NCI-H2196 treated with DMSO at 0.1 percent for 48 hours (cell line): ENCODE measurements around the gene EYA3.

Experiments
- DNase-seq: peaks from one replicate; lab custom pipeline; 2025; ENCODE audit not compliant: unreplicated experiment; lab: John Stamatoyannopoulos, UW

The EYA3 gene

DNA sequence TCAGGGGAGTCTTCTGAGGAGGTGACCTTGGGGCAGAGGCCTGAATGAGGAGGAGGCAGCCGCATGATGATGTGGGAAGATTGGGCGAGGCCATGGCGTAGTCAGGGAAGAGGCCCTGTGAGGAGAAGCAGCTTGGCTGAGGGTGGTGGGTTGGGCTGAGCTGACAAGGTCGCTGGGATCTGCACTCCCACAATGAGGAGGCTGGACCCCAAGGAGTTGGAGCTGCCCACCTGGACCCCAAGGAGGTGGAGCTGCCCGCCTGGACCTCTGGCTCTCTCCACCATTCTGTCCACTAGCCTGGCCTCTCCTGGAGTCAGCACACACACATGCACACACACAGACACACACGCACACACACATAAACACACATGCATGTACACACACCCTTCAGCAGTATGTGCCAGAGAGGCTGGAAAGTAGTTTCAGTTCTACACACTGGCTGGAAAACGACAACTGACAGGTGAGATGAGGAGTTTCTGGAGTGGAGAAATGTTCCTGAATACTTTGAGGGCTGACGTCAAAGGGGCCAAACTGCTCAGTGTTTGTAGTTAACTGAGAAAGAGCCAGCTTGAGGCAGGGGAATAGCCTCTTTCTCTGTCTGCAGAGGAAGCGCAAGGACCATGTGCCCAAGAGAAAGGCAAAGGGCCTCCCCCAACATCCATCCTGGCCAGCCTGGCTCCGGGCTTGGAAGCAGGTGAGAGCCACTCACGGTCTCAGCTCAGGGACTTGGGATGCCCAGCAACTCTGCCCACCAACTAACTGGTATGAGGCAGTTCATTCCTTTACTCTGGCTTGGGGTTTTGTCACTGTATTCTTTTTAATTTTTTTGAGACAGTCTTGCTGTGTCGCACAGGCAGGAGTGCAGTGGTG lies 146.5 kb downstream of the EYA3 start:
- DNase-seq = no peak

DNA sequence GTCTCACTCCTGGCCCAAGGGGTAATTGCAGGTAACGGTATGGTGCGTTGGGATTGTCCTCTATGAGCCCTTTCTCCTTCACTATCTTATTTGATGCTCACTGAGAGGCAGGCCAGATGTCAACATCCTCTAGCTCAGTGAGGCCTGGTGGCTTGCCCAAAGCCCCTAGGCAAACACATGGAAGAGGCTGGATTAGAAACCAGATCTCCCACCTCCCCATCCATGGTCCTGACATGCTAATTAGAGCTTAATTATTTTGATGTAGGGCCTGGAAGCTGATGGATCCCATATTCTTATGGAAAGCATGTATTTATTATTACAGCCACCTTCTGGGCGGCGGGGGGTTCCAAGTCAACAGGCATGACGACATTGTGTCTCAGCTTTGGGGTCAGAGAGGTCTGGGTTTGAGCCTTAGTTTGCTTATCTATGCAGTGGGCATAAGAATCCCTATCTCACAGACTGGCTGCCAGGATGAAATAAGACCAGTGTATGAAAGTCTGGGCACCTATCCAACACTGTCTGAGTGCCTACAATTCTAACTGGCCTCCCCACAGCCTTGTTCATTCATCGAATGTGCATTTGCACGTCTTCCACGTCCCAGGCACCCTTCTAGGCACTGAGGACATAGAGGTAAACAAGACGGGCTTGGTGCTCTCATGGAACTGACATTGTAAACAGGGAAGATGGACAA lies 147.4 kb downstream of the EYA3 start:
- peak; percentile 6 for DNase-seq

DNA sequence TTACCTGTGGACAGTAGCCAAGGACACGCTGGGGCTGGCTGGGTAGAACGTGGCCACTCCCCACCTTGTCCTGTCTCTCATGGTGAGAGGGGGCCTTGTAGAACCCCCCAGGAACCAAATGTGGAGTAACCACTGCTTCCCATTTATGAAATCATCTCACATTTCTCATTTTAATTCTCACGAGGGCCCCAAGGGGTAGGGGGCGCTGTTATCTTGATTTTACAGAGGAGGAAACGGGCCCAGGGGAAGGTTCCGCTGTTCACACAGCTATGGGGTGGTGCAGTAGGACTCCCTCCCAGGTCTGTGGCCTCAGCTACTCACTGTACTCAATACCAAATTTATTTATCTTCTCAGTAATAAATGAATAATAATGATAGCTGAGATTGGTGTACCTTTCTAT lies 148.1 kb downstream of the EYA3 start:
- no peak for DNase-seq

DNA sequence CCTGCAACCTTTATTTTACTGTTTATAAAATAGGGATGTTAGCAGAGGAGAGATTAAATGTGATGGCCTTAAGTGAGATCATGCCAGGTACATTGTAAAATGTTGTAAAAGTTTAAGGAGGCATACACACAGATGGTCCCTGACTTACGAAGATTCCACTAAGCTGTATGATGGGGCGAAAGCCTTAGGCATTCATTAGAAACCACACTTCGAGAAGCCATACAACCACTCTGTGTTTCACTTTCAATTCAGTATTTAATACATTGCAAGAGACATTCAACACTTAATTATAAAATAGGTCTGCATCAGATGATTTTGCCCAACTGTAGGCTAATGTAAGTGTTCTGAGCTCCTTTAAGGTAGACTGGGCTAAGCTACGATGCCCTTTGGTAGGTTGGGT lies 149.9 kb downstream of the EYA3 start:
- DNase-seq = no peak

DNA sequence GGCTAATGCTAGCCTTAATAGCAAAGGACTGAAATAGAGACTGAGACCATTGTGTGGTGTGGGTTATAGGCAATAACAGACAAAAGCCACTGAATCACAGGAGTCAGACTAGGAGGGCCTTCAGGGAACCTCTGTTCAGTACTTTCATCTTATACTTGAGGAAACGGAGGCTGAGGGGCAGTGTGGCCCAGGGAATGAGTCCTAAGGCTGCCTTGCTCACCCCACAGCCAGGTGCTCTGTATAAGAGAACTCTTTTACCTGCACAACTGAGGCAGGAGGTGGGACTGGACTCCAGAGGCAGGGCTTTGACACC lies 150.9 kb downstream of the EYA3 start:
- no peak for DNase-seq

DNA sequence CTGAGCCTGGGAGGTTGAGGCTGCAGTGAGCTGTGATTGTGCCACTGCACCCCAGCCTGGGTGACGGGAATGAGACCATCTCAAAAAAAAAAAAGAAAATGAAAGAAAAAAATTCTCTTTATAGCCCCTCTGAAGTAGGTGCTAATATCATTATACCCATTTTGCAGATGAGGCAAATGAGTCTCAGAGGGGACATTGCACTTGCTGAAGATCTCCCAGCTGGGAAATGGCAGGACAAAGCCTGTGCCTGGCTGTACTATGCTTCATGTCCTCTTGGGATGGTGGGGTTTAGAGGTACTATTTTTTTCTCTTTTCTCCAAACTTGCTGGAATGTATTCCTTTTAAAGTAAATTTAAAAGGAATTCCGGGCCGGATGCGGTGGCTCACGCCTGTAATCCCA lies 152.0 kb downstream of the EYA3 start:
- no peak for DNase-seq

DNA sequence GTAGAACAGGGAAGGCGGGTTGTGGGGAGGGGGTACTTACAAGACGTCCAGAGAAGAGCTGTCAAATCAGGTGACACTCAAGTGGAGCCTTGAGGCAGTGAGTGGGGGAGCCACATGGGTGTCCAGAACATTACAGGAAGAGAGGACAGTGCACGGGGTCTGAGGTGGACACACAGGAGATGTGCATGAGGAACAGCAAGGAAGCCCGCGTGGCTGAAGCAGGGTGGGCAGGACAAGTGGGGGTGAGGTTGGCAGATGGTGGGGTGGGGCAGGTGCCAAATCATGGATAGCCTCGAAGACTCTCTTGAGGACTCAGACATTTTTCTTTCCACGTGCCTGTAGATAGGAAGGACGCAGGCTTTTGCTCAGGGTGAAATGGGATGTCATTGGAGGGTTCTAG lies 152.7 kb downstream of the EYA3 start:
- DNase-seq = no peak

DNA sequence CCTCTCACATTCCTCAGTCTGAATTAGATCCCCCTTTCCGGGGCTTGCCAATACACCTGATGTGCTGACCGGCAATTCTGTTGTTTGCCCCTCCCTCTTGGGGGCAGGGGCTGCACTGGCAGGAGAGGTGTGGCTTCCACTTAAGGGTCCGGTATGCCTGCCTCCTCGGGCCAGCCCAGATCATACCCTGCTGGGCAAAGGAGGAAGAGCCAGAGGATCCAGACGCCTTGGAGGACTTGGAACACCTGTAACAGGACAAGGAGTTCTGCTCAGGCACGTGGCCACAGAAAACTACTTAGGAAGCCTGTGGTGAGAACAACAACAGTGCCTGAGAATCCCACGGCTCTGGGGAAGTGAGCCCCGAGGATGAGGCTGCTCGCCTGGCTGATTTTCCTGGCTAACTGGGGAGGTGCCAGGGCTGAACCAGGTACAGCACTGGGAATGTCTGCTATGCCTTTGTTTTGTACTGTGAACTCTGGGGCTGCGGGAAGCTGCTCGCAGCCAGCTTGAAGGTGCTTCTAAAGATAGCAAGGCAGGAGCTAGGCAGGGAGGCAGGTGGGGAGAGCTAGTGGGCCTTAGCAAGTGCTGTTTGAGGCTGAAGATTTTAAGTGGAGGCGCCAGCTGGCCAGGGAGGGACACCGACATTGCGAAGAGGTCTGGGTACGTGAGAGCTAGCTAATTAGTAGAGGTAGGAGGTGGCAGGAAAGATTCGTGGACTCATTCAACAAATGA lies 153.4 kb downstream of the EYA3 start, which contains the start of gene SMPDL3B:
Gene SMPDL3B, plus strand, starts transcription at position 183 of the 732 bp plus-strand sequence. Its CDS starts 184 bp downstream, at position 367.
- DNase-seq = no peak

DNA sequence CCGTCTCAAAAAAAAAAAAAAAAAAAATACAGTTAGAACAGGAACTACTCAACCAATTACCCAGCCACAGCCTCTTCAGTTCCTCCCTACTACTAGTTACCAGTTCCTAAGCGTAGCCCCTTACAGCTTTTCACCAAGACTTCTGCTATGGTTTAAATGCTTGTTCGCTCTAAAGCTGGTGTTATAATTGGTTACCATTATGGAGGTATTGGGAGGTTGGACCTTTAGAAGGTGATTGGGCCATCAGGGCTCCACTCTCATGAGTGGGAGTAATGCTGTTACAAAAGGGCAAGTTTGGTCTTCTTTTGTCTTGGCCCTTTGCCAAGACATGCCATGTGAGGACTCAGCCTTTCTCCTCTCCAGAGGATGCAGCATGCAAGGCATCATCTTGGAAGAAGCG lies 156.7 kb downstream of the EYA3 start:
- no peak for DNase-seq

DNA sequence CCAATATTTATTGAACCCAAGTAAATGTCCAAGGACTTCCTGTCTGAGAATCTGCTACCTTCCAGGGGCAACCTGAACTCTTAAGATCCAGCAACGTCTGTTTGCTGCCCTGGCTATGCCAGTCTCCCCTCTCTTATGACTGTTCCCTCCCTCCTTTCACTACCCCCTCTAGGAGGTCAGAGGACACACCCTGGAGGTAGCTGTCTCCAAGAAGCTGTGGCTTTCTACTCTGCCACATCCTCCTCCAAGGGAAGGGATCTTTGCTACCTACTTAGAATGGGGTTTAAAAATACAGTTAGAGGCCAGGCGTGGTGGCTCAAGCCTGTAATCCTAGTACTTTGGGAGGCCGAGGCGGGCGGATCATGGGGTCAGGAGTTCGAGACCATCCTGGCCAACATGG lies 157.2 kb downstream of the EYA3 start:
- DNase-seq = no peak

DNA sequence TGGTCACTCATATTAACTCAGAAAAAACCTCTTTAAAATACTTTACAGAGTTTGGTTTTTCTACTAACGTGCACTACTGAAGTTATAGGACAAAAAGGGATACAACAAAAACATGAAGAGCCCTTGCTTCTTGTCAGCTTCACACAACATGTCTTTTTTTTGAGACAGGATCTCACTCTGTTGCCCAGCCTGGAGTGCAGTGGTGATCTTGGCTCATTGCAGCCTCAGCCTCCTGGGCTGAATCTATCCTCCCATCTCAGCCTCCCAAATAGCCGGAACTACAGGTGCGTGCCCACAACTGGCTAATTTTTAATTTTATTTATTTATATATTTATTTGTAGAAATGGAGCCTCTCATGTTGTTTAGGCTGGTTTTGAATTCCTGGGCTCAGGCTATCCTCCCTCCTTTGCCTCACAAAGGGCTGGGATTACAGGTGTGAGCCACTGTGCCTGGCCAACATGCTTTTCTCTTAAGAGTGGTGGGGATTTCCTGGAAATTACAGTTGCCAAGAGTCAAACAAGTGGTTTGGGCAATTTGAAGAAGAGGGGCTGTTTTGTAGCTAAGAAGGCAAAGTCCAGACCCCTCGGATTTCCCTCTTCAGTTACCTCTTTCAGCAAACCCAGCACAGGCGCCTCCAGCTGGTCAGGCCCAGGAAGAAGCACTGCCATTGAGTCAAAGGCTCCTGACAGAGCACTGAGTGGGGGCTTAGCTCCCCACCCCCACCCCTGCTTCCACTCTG lies 160.0 kb downstream of the EYA3 start:
- peak; percentile 14 for DNase-seq

DNA sequence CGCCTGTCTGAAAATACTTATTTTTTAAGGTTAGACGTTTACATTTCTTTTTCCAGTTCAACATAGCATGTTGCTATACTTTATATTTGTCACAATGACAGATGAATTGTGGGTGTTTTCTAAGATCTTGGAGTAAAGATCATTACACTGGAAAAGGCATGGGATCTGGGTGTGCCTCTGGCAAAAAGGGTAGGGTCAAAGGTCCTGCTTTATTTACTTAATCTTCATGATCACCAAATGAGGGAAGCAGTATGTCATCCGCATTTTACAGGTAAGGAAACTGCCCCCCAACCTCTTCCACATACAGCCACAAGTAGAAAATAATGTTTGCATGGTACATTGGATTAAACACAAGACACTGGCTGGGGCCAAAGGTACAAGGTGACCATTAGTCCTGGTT lies 166.1 kb downstream of the EYA3 start:
- DNase-seq = no peak
